H1 (cell line): Measurements from ENCODE around the gene CAMSAP1. TPM values are rescaled to one million over a fixed set of nuclear protein-coding genes. Genes with fewer than 3 reads are reported as not detected.

Experiments used
- CTCF ChIA-PET: fragments of 300-600 bp; sonication (Branson Sonifier 250); formaldehyde crosslinking; loops from one replicate; lab custom pipeline; 2021; ENCODE audit not compliant: partially characterized antibody; lab: Charles Lee
- POLR2A ChIA-PET: fragments of 300-600 bp; sonication (Branson Sonifier 250); formaldehyde crosslinking; loops from one replicate; lab custom pipeline; 2021; ENCODE audit warnings: inconsistent platforms; ENCODE audit not compliant: partially characterized antibody; lab: Charles Lee
- DNase-seq, 2 experiments: peaks; one replicate each; pipeline versions ENCODE4 v3.0.0 to v3.0.0-alpha.2; 2010 to 2022; ENCODE audit warnings: low spot score in 2 of 2, low read depth in 1 of 2, mixed read lengths in 1 of 2
- FAIRE-seq: peaks from 2 replicates; lab custom pipeline; 2011; peaks lifted over from hg19 to GRCh38; lab: Jason Lieb, UNC
- H2AFZ ChIP-seq: 2 replicates; pipeline ENCODE4 v1.8.1; 2012; ENCODE audit warnings: low read length, inconsistent platforms
- H2AK5ac ChIP-seq: 2 replicates; pipeline ENCODE4 v1.6.1; 2013; ENCODE audit warnings: low read depth, low read length
- H2BK120ac ChIP-seq: replicated peaks from 2 replicates; pipeline ENCODE3; 2013; ENCODE audit warnings: low read depth, low read length, inconsistent platforms
- H2BK12ac ChIP-seq: 2 replicates; pipeline ENCODE4 v1.6.1; 2013; ENCODE audit warnings: low read depth, low read length
- H2BK15ac ChIP-seq: 2 replicates; pipeline ENCODE4 v1.6.1; 2013; ENCODE audit warnings: low read length
- H2BK20ac ChIP-seq: 2 replicates; pipeline ENCODE4 v1.6.1; 2013; ENCODE audit warnings: low read length
- H2BK5ac ChIP-seq: 2 replicates; pipeline ENCODE4 v1.6.1; 2013; ENCODE audit warnings: low read depth, low read length
- H3K14ac ChIP-seq: 2 replicates; pipeline ENCODE4 v1.6.1; 2013; ENCODE audit warnings: inconsistent platforms; ENCODE audit not compliant: insufficient read length
- H3K18ac ChIP-seq: 2 replicates; pipeline ENCODE4 v1.6.1; 2013; ENCODE audit warnings: low read length; ENCODE audit errors: extremely low read depth
- H3K23ac ChIP-seq: 2 replicates; pipeline ENCODE4 v1.6.1; 2013; ENCODE audit warnings: inconsistent platforms; ENCODE audit not compliant: insufficient read length
- H3K23me2 ChIP-seq: 2 replicates; pipeline ENCODE4 v1.6.1; 2013; ENCODE audit warnings: low read depth, low read length
- H3K27ac ChIP-seq: 2 replicates; pipeline ENCODE4 v1.6.1; 2011; ENCODE audit warnings: low read depth, low read length, inconsistent platforms
- H3K27me3 ChIP-seq, 4 experiments: replicated peaks in 1 of 4; 1 replicate in 1 of 4; 2 replicates in 3 of 4; pipeline versions ENCODE4 v1.6.1 to v1.8.1; 2011 to 2013; ENCODE audit warnings: low read length in 3 of 4, mild to moderate bottlenecking in 3 of 4, inconsistent platforms in 2 of 4, mixed read lengths in 2 of 4, moderate library complexity in 1 of 4; ENCODE audit not compliant: control insufficient read depth in 3 of 4, insufficient read depth in 3 of 4; ENCODE audit errors: extremely low read depth in 1 of 4
- H3K36me3 ChIP-seq, 4 experiments: 2 replicates each; pipeline versions ENCODE4 v1.6.1 to v1.8.1; 2011 to 2013; ENCODE audit warnings: mild to moderate bottlenecking in 4 of 4, low read length in 3 of 4, moderate library complexity in 2 of 4, control low read depth in 1 of 4, inconsistent platforms in 1 of 4; ENCODE audit not compliant: insufficient read depth in 4 of 4, control insufficient read depth in 2 of 4
- H3K4ac ChIP-seq: replicated peaks from 2 replicates; pipeline ENCODE3; 2013; ENCODE audit warnings: low read length, low read depth, mixed read lengths, inconsistent platforms; ENCODE audit not compliant: insufficient read length
- H3K4me1 ChIP-seq, 4 experiments: replicated peaks in 1 of 4; 1 replicate in 1 of 4; 2 replicates in 3 of 4; pipeline versions ENCODE4 v1.6.1 to v1.8.1; 2011 to 2013; ENCODE audit warnings: low read length in 3 of 4, inconsistent platforms in 2 of 4, mixed read lengths in 1 of 4; ENCODE audit not compliant: insufficient read depth in 4 of 4, control insufficient read depth in 3 of 4
- H3K4me2 ChIP-seq, 2 experiments: 2 replicates each; pipeline versions ENCODE4 v1.6.1 to v1.8.1; 2011 to 2013; ENCODE audit warnings: low read depth in 2 of 2, low read length in 2 of 2, control low read depth in 1 of 2, inconsistent platforms in 1 of 2, mild to moderate bottlenecking in 1 of 2; ENCODE audit not compliant: insufficient read depth in 1 of 2
- H3K4me3 ChIP-seq, 4 experiments: fragments of 200-600, 300-600 bp in 1 of 4; sonication (generic), shearing (Covaris generic), sonication (Bioruptor Twin) in 1 of 4; 2 replicates each; pipeline versions ENCODE4 v1.5.1 to v1.8.1; 2011 to 2016; ENCODE audit warnings: low read length in 4 of 4, low read depth in 3 of 4, control low read depth in 2 of 4, inconsistent platforms in 2 of 4, mild to moderate bottlenecking in 2 of 4, mixed read lengths in 1 of 4, moderate library complexity in 1 of 4; ENCODE audit not compliant: insufficient read depth in 2 of 4; ENCODE audit errors: extremely low read depth in 1 of 4
- H3K56ac ChIP-seq: replicated peaks from 2 replicates; pipeline ENCODE3; 2013; ENCODE audit warnings: low read depth, mild to moderate bottlenecking, mixed read lengths, low read length, inconsistent platforms; ENCODE audit not compliant: insufficient read length
- H3K79me1 ChIP-seq: 2 replicates; pipeline ENCODE4 v1.6.1; 2013; ENCODE audit warnings: low read depth, low read length, control low read depth
- H3K79me2 ChIP-seq, 2 experiments: 2 replicates each; pipeline versions ENCODE4 v1.6.1 to v1.8.1; 2012 to 2013; ENCODE audit warnings: low read length in 2 of 2, mild to moderate bottlenecking in 2 of 2, inconsistent platforms in 1 of 2; ENCODE audit not compliant: insufficient read depth in 2 of 2, control insufficient read depth in 1 of 2
- H3K9ac ChIP-seq, 4 experiments: replicated peaks in 1 of 4; 1 replicate in 1 of 4; 2 replicates in 3 of 4; pipeline versions ENCODE4 v1.6.1 to v1.8.1; 2011 to 2013; ENCODE audit warnings: low read depth in 3 of 4, low read length in 3 of 4, control low read depth in 2 of 4, mild to moderate bottlenecking in 2 of 4, moderate library complexity in 2 of 4, inconsistent platforms in 1 of 4; ENCODE audit errors: extremely low read depth in 1 of 4
- H3K9me3 ChIP-seq, 2 experiments: 2 replicates each; pipeline versions ENCODE4 v1.6.1 to v1.8.1; 2012 to 2013; ENCODE audit warnings: mild to moderate bottlenecking in 2 of 2, moderate library complexity in 2 of 2, control low read depth in 1 of 2, inconsistent platforms in 1 of 2, low read depth in 1 of 2, low read length in 1 of 2, mixed read lengths in 1 of 2; ENCODE audit not compliant: insufficient read depth in 2 of 2
- H4K20me1 ChIP-seq, 2 experiments: replicated peaks in 1 of 2; 2 replicates each; pipeline versions ENCODE3 to v1.8.1; 2011 to 2013; ENCODE audit warnings: inconsistent platforms in 2 of 2, low read length in 2 of 2, mild to moderate bottlenecking in 1 of 2; ENCODE audit not compliant: insufficient read depth in 2 of 2, control insufficient read depth in 1 of 2
- H4K5ac ChIP-seq: 2 replicates; pipeline ENCODE4 v1.6.1; 2013; ENCODE audit warnings: low read length, low read depth, mixed read lengths, inconsistent platforms; ENCODE audit not compliant: insufficient read length
- H4K8ac ChIP-seq: 2 replicates; pipeline ENCODE4 v1.8.0; 2013; ENCODE audit warnings: mild to moderate bottlenecking, moderate library complexity, low read length, inconsistent platforms; ENCODE audit not compliant: insufficient read depth; ENCODE audit errors: extremely low read depth
- H4K91ac ChIP-seq: replicated peaks from 2 replicates; pipeline ENCODE3; 2013; ENCODE audit warnings: low read length, mixed read lengths, inconsistent platforms; ENCODE audit not compliant: insufficient read length
- CHD1 ChIP-seq: IDR thresholded peaks from 2 replicates; pipeline ENCODE4 v1.6.1; 2012; ENCODE audit warnings: low read depth, low read length, improper control_type of control experiment
- CTBP2 ChIP-seq: IDR thresholded peaks from 2 replicates; pipeline ENCODE4 v1.7.0; 2011; ENCODE audit warnings: borderline replicate concordance, mild to moderate bottlenecking, moderate library complexity, mixed read lengths, low read length; ENCODE audit not compliant: insufficient read depth, insufficient read length
- KDM1A ChIP-seq: fragments of 200-600, 300-600 bp; sonication (generic); IDR thresholded peaks from 2 replicates; pipeline ENCODE4 v1.7.1; 2016; ENCODE audit warnings: mild to moderate bottlenecking, low read length, borderline replicate concordance
- KDM5A ChIP-seq: fragments of 200-600 bp; IDR thresholded peaks from 2 replicates; pipeline ENCODE4 v1.7.1; 2012; ENCODE audit warnings: mild to moderate bottlenecking, low read length, inconsistent platforms, mixed read lengths
- POLR2AphosphoS5 ChIP-seq: IDR thresholded peaks from 2 replicates; pipeline ENCODE4 v1.6.1; 2011; ENCODE audit warnings: low read depth, low read length
- SP2 ChIP-seq: IDR thresholded peaks from 2 replicates; pipeline ENCODE4 v1.6.1; 2012; ENCODE audit warnings: mild to moderate bottlenecking, low read length, inconsistent platforms
- SP4 ChIP-seq: IDR thresholded peaks from 2 replicates; pipeline ENCODE4 v1.6.1; 2012; ENCODE audit warnings: low read length, inconsistent platforms
- WGBS, 2 experiments: shearing (Covaris generic) in 1 of 2; methylation state at CpG; one replicate each; pipeline versions ENCODE4 v1.1.6 to v1.1.7; 2013 to 2015; ENCODE audit warnings: low lambda C conversion rate in 2 of 2, mixed read lengths in 2 of 2, inconsistent platforms in 1 of 2, low coverage in 1 of 2, missing lambda C conversion rate in 1 of 2; ENCODE audit not compliant: insufficient replicate concordance in 2 of 2, insufficient coverage in 1 of 2, insufficient read length in 1 of 2; ENCODE audit errors: extremely low coverage in 1 of 2, missing lambda C conversion rate in 1 of 2; 5-methylcytosine and 5-hydroxymethylcytosine counted together
- polyA plus RNA-seq, 7 experiments: library from polyadenylated mRNA; depleted of rRNA in 3 of 7; stranded (reverse) in 5 of 7; unstranded in 2 of 7; fragments of >200 nt in 5 of 7; fragments of 200-250 nt in 2 of 7; gene quantifications; 1 replicate in 5 of 7; 2 replicates in 1 of 7; 4 replicates in 1 of 7; pipeline versions ENCODE4 v1.2.1 to v1.2.3, GENCODE V29; 2011 to 2013; ENCODE audit warnings: missing spikeins in 2 of 7, mixed read lengths in 2 of 7
- total RNA-seq: library from RNA; stranded (reverse); fragmentation: NEBNext Ultra II Directional; extraction: Animal tissue kit (Norgen Biotek cat#: 25700); gene quantifications from 2 replicates; pipeline ENCODE4 v1.2.1, GENCODE V29; 2021

Gene CAMSAP1
- total and polyA plus RNA-seq, 2 of the 8 experiments (the other 6 are each of a cell fraction or from before 2014, with no cell fraction given), result 13.4 to 44.0 TPM

- H3K4ac ChIP-seq, result no peak overlapping the region
- H2AFZ ChIP-seq, result no peak overlapping the region
- H2BK20ac ChIP-seq, result no peak overlapping the region
- H4K8ac ChIP-seq, result no peak overlapping the region
- TF ChIP-seq POLR2AphosphoS5 (no peak), KDM5A (no peak), SP4 (no peak), SP2 (no peak), KDM1A (no peak), CTBP2 (no peak), CHD1 (no peak)
- FAIRE-seq, result no peak
- no peaks in the 10 kb centered on the region for H3K27me3 ChIP-seq
- no peak overlapping the region for H2BK120ac ChIP-seq
- WGBS, 2 experiments, result 95% methylated on average over 10 of the region's 10 CpGs; no CpG with 5 or more reads in 1 of the 2 experiments
- H3K79me2 ChIP-seq, result no peaks in the 10 kb centered on the region
- H2BK5ac ChIP-seq, result peak overlapping the region; percentile 66; the same call in 1 of the 2 replicates
- peaks cover 0 to 4% (median 0%) of the 10 kb centered on the region in 4 experiments; a peak in 1 of 7 replicates for H3K4me1 ChIP-seq
- H2AK5ac ChIP-seq, result no peak overlapping the region
- no peaks in the 10 kb centered on the region for H3K23me2 ChIP-seq
- no peak overlapping the region; the same call in 1 of the 2 replicates for H3K27ac ChIP-seq
- no peak for DNase-seq
- no peak overlapping the region for H3K4me3 ChIP-seq
- peaks cover 4% of the 10 kb centered on the region; the same call in 1 of the 2 replicates for H3K79me1 ChIP-seq
- no peaks in the 10 kb centered on the region for H3K9me3 ChIP-seq
- ChIA-PET CTCF (interaction anchor here (0.8 to 2.2 kb wide), 6 partner anchors 14 to 340 kb away, joined by 3 to 6 read pairs (median 3); no protein-coding TSS in a partner anchor), POLR2A (no interaction called here)
- H2BK15ac ChIP-seq, result no peak overlapping the region
- H3K14ac ChIP-seq, result no peak overlapping the region
- no peak overlapping the region for H4K91ac ChIP-seq
- peak overlapping the region; percentile 68; the same call in 1 of the 2 replicates for H2BK12ac ChIP-seq
- H4K20me1 ChIP-seq, result peaks cover 0 to 7% of the 10 kb centered on the region in 2 experiments
- no peak overlapping the region for H3K23ac ChIP-seq
- H3K36me3 ChIP-seq, result no peaks in the 10 kb centered on the region
- H3K9ac ChIP-seq, result no peak overlapping the region
- no peak overlapping the region for H4K5ac ChIP-seq
- no peak overlapping the region for H3K4me2 ChIP-seq
- H3K18ac ChIP-seq, result no peak overlapping the region
- H3K56ac ChIP-seq, result no peak overlapping the region
Observed at GRCh38 chr9:135803441-135803840, 103.9 kb downstream of the CAMSAP1 start.
